GM21723 (cell line): Measurements from ENCODE around the gene UBTD1.
"Not testable (repeated sequence)": the region's sequence is repeated elsewhere in the genome, so short reads cannot be mapped to it uniquely, and the experiment has no call there.

ENCODE experiments used
- ATAC-seq: cut with Tn5 transposase; IDR thresholded peaks from one replicate; pipeline ENCODE4 v1.9.1; 2021; ENCODE audit warnings: mild to moderate bottlenecking, moderate library complexity; ENCODE audit not compliant: unreplicated experiment

UBTD1 gene

GRCh38 chr10:97560731-97561381 lies 62.1 kb downstream of the UBTD1 start:
- ATAC-seq = not testable (repeated sequence)

GRCh38 chr10:97561386-97562077 lies 62.8 kb downstream of the UBTD1 start:
- not testable (repeated sequence) for ATAC-seq

GRCh38 chr10:97562329-97562728 lies 63.6 kb downstream of the UBTD1 start:
- not testable (repeated sequence) for ATAC-seq

DNA sequence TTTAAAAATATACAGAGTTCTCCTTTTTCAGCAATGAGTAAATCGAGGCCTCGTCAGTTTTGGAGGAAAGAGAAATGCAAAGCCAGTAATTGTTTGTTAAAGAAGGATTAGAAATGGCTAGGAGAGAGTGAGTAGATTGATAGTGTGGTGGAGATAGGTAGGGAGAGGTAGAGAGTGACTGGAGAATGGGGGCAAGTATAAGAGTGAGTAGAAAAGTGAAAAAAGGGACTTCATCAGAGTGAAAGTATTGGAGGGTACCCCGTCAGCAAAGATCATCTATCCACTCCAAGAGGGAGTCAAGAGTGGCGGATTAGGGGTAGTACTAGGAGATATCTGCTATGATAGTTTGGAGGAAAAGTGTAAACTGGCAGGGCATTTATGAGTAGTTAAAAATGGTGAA lies 64.6 kb downstream of the UBTD1 start:
- ATAC-seq = no peak

GRCh38 chr10:97564776-97565175 lies 66.1 kb downstream of the UBTD1 start:
- ATAC-seq = no peak

- no peak for ATAC-seq
These were observed 67.7 kb downstream of the UBTD1 start for GRCh38 chr10:97566336-97566996.

- ATAC-seq = no peak
These were observed 69.2 kb downstream of the UBTD1 start for GRCh38 chr10:97567891-97568290.

GRCh38 chr10:97570146-97570788 lies 71.5 kb downstream of the UBTD1 start:
- ATAC-seq = no peak

- no peak for ATAC-seq
These were observed 72.2 kb downstream of the UBTD1 start for GRCh38 chr10:97570789-97571471.

DNA sequence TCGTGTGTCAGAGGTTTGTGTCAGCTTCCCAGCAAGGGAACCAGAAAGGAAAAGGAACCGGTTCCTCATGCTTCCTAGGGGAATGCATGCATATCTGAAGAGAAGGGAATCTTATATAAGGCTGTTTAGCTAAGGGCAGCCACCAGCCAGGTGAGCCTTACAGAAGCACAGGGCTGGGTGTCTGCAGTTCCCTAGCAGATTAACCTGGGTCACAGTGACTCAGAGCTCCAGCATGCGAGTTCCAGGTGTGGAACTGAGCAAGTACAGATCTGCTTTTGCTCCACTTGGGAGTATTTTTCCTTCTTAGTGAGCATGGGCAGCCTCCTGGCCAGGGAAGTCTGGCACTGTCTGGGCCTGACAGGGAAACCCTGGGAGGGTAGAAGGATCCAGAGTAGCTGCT lies 72.9 kb downstream of the UBTD1 start:
- no peak for ATAC-seq

DNA sequence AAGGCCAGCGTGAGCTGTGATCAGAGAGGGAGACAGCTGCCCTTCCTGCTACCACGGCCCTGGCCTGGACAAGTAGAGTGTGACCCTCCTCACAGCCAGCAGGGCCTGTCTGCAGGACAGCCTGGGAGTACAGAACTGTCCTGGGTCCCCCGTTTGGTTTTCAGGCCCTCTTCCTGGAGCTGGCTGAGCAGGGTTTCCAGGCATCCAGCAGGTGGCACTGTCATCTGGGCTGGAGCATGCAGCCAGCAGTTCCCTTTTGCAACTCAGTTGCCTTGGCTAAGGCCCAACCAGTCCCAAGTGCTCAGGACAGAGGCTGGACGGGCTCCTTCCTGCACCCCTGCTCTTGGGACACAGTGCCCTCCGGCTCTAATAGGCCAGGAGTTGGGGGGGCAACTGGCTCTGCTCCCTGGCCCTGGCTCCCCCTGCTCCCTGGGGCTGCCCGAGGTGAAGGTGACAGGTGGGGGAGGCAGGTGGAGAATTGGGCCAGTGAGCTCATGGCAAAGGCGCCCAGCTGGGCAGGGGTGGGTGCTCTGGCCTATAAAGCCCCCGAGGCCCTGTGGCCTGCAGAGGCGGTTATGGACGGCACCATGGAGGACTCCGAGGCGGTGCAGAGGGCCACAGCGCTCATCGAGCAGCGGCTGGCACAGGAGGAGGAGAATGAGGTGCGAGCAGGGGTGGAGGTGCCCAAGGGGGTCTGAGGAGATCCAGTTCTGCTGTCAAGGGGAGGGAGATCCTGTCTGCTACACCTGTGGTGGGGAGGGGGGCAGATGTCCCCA lies 73.7 kb downstream of the UBTD1 start, which contains the start of gene ANKRD2:
Gene ANKRD2 (plus strand): TSS at position 566 of the 776 bp plus-strand sequence. CDS start 10 bp downstream, at position 576.
- ATAC-seq = no peak

DNA sequence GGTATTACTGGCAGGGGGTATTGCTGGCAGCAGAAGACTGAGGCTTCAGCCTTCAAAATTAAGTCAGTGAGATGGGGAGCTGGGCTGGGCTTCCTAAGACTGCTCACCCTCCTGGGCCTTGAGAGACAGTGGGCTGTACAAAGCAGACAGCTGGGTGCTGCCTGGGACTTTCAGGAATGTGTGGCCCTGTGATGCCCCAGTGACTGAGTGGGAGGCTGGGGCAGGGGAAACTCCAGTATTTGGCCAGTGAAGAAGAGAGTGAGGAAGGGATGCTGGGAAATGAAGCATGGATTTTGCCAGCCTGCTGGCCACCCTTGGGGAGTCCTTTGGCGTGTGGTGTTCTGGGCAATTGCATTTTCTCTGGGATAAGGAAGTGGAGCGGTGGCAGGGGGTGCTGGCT lies 74.3 kb downstream of the UBTD1 start:
- ATAC-seq = no peak

GRCh38 chr10:97573672-97574071 lies 74.9 kb downstream of the UBTD1 start:
- no peak for ATAC-seq

DNA sequence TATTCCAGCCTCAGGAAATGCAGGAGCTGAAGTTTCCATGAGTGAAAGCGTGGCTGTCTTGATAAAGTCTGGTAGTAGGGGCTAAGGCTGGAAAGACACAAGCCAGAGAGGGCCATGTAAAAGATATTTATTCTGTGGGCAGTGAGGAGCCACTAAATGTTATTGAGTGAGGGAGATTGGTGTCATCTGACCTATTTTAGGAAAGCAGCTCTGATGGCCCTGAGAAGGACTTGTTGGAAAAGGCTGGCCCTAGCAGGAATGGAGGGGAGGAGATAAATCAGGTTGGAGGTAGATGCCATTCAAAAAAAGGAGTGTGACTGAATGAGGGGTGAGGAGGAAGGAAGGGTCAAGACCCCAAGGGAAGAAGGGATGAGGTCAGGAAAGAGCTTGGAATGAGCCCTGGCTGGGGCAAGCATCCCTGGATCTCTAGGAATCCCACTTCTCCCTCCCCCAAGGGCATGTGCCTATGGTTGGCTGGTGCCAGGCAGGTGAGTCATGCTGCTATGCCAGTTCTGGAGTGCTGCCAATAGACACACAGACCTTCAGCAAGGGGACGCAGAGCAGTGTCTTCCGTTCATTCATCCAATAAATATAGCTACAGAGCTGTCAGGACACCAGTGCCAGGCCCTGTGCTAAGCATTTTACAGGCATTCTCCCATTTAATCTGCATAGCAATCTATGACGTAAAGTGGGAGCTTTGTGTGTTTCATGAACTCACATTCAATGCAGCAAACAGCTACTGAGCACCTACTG lies 75.8 kb downstream of the UBTD1 start:
- no peak for ATAC-seq

DNA sequence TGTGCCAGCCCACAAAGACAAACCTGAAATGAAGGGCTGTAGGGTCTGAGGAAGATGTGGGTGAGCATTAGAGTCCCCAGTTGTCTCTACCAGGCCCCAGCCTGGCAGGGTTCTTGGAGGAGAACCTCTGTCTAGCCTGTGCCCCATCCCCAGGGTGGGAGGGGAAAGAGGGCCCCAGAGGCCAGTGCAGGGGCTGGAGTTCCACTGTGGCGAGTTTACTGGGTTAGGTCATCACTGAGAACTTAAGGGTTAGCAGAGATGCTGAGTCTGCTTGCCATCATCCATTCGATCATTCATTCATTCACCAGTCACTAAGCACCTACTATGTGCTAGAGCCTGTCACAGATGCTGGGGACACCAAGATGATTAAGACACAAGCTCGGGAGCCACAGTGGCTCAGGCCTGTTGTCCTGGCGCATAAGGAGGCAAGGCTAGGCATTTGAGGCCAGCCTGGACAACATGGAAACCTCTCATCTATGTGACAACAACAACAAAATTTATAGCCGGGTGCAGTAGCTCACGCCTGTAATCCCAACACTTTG lies 76.5 kb downstream of the UBTD1 start:
- no peak for ATAC-seq

GRCh38 chr10:97576487-97576886 lies 77.8 kb downstream of the UBTD1 start:
- not testable (repeated sequence) for ATAC-seq

DNA sequence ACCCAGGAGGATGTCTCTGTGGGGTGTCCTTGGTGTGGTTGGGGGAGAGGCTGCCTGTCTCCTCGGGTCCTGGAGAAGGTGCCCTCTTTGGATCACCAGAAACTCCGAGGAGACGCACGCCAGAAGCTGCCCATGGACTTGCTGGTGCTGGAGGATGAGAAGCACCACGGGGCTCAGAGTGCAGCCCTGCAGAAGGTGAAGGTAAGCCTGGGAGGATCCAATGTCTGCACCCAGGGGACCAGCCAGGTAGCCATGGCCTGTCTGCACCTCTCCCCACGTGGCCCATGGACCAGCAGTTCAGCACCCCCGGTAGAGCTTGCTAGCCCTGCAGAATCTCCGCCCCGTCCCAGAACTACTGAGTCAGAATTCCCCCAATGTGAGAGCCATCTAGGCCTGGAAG lies 79.0 kb downstream of the UBTD1 start:
- no peak for ATAC-seq

DNA sequence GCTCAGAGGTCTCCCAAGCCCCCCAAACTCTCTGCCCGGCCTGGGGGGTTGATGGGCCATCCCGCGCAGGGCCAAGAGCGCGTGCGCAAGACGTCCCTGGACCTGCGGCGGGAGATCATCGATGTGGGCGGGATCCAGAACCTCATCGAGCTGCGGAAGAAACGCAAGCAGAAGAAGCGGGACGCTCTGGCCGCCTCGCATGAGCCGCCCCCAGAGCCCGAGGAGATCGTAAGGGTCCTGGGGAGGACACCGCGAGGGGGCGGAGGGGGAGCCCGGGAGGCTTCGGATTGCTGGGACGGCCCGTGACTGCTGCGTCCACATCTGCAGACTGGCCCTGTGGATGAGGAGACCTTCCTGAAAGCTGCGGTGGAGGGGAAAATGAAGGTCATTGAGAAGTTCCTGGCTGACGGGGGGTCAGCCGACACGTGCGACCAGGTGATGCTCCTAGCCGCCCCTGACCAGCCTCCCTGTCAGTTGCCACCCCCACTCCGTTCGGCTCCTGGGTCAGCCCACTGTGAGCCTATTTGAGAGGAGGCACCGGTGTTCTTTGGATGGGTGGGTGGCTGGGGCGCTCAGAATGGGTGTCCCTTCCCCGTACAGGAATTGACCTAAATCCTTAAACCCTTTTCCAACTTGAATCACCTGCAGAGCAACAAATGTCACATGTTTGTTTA lies 79.6 kb downstream of the UBTD1 start:
- no peak for ATAC-seq
